ENCODE data around the gene CNPY1.

CNPY1 gene

GRCh38 chr7:155459700-155460461 is 86.5 kb downstream of the CNPY1 start:
- no peak for DNase-seq (ENCODE audit: low read depth in 2 of 2)
- no peak for TF ChIP-seq CTCF (IDR thresholded peaks at IDR 0.05; ENCODE audit: low read depth, low read length)
- H3K4me3 ChIP-seq (replicated peaks in 1 of 2; ENCODE audit: low read depth in 2 of 2, low read length in 2 of 2): no peak overlapping the region

DNA sequence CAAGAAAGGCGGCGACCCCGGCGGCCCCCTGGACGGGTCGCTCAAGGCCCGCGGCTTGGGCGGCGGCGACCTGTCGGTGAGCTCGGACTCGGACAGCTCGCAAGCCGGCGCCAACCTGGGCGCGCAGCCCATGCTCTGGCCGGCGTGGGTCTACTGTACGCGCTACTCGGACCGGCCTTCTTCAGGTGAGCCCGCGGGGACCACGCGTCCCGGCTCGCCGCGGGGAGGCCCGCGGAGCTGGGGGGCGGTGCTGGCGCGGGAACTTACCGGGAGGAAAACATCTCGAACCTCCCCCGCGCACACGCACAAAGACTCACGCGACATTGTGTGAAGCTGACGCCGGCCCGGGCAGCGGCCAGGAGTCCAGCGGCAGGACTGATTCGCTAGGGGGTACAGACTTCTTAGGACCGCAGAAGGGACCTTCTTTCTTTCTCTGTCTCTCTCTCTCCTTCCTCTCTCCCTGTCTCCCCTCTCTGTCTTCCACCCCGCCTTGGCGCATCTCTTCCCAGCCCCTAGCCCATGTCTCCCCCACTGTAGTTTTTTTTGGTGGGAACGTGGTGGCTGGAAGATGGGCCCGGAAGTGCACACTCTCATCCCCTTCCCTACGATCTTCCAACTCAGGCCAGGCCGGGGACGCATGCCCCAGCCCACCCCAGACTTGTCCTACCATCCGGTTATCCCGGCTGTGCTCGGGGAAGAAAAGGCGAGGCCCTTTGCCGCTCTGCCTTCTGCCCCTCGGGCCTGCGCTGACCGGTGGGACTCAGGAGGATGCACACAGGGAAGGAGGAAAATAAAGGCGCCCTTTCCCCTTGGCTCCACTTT is 87.3 kb downstream of the CNPY1 start:
- DNase-seq (ENCODE audit: low read depth in 2 of 2): no peak
- TF ChIP-seq CTCF (IDR thresholded peaks at IDR 0.05; ENCODE audit: low read depth, low read length): no peak
- no peak overlapping the region for H3K4me3 ChIP-seq (replicated peaks in 1 of 2; ENCODE audit: low read depth in 2 of 2, low read length in 2 of 2)

- no peak for DNase-seq (ENCODE audit: low read depth in 2 of 2)
- no peak for TF ChIP-seq CTCF (IDR thresholded peaks at IDR 0.05; ENCODE audit: low read depth, low read length)
Measured at GRCh38 chr7:155458111-155458877, 88.1 kb downstream of the CNPY1 start, which contains the start of gene EN2. TSS of gene EN2 (plus strand) at chr7:155458129. CDS start at chr7:155458378, 249 bp downstream.

DNA sequence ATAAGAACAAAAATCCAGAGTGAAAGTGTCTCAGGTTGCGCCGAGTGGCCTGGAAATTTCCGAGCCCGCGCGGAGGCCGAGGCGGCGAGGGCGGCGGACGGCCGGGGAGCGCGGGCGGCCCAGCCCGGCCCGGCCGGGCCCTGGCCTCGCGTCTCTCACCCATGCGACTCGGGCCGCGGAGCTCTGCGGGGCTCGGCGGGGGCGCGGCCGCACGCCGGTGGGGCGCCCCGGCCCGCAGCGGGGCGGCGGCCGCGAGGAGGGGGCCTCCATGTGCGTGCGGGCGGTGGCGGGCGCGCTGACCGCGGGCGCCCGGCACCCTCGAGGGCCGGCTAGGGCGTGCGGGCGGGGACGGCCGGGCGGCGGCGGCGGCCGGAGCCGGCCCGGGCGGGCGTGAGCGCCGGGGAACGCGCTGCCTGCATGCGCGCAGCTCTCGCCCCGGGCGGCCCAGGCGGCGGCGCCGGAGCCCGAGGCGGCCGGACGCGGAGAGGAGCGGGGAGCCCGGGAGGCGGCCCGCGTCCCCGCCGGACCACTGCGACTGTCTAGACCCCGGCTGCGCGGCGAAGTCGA is 88.7 kb downstream of the CNPY1 start:
- H3K4me3 ChIP-seq (replicated peaks in 1 of 2; ENCODE audit: low read depth in 2 of 2, low read length in 2 of 2): no peak overlapping the region
- no peak for DNase-seq (ENCODE audit: low read depth in 2 of 2)
- no peak for TF ChIP-seq CTCF (IDR thresholded peaks at IDR 0.05; ENCODE audit: low read depth, low read length)

More at GRCh38 chr7:155458111-155458877, 88.1 kb downstream of the CNPY1 start, which contains the start of gene EN2:
- peak within 1 kb of the TSS; percentile 35 to 46 for H3K4me3 ChIP-seq (replicated peaks in 1 of 2; ENCODE audit: low read depth in 2 of 2, low read length in 2 of 2)

DNA sequence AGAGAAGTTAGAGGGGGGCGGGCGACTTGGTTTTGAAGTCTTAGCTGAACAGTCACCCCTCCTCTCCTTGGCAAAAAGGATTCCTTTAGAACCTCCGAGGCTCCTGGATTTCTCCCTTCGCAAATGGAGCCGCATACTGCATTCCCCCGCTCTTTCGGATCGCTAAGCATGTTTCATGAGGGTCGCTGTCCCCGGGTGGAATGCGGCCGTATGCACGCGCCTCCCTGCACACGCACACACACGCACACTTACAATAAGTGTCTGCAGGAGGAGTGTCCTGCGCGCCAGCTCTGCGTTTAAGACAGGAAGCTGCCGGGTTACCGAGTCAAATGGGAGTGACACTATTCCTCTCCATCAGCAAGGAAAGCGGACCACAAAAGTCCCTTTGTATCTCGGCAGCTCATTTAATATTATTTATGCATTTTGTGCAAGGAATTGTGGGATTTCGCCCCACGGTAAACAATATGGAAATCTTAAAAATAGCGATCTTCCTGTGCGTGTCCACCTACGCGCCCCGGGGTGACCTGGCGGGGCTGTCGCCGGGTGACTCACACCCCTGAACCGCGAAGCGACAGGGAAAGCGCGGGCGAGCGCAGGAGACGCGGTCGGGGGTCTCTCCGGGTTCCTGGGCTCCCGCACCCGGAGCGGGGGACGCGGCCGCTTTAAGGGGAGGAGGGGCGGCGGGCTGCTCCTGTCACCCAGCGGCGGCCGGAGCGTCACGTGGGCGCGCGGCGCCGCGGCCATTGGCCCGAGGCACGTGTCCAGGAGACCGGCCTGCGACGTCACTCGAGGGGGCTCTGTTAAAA is 89.4 kb downstream of the CNPY1 start:
- DNase-seq (ENCODE audit: low read depth in 2 of 2): peak; percentile 15 to 67
- no peak for TF ChIP-seq CTCF (IDR thresholded peaks at IDR 0.05; ENCODE audit: low read depth, low read length)
- peak overlapping the region; percentile 35 to 46 for H3K4me3 ChIP-seq (replicated peaks in 1 of 2; ENCODE audit: low read depth in 2 of 2, low read length in 2 of 2)
